HT1080 (cell line): Measurements from ENCODE around the gene RBKS. TPM values are rescaled to one million over a fixed set of nuclear protein-coding genes. Genes with fewer than 3 reads are reported as not detected.

Source experiments
- DNase-seq: peaks from one replicate; pipeline ENCODE4 v3.0.0-alpha.2; 2015; ENCODE audit warnings: low read depth
- total RNA-seq: library from RNA; depleted of rRNA; stranded (reverse); fragments of >200 nt; shearing (Covaris generic); gene quantifications from 2 replicates; pipeline ENCODE4 v1.2.3, GENCODE V29; 2014

The RBKS gene
- total RNA-seq, 1 experiment from 2014 or later = 0.71 TPM

DNA sequence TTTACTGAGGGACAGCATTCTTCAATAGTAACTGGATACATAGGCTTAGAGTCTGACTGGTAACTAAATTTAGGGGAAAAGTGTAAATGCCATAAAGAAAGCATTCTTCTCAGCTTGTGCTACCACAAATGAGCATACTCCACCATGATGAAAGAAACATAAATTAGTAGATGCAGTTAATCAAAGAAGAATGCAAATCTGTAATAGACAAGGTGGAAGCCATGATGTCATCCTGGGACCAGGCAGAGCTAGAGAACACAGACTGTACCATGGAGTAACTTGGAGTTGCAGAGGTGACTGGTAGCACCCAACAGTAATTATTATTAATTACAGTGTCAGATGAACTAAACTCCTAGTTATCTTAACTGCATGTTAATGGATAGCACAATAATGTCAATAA, 51.7 kb downstream of the RBKS start:
- DNase-seq = no peak

DNA sequence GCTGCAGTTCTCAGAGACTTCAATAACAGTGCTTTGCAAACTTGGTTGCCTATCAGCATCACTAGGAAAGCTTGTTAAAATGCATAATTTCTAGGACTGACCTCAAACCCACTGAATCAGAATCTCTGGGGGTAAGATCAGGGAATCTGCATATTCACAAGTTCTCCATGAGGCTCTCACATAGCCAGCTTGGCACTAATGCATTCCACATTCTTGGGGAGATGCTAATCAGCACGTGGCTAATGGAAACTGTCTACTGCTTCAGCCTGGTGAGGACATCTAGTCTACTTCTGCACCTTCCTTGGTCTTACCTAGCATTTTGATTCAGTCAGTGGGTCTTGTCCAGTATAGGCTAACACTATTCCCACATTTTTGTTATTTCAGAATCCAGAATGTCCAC, 56.3 kb downstream of the RBKS start:
- no peak for DNase-seq

DNA sequence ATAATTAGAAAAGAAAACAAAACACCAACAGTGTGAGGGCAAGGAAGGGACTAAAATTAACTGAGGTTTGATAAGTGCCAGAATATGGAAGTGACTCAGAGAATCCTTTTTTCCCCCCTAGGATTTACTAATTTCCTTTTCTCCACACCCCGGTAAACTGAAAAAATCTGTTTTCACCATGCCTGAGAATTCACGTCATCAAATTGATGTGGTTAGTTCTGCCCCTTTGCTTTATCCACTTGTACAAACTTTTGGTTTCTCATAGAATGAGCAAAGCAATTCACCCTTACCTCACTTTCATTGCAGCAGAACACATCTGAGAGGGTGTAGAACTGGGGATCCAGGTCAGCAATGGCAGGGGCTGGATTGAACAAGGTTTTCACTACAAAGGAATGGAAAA, 57.8 kb downstream of the RBKS start:
- DNase-seq = peak; percentile 88

DNA sequence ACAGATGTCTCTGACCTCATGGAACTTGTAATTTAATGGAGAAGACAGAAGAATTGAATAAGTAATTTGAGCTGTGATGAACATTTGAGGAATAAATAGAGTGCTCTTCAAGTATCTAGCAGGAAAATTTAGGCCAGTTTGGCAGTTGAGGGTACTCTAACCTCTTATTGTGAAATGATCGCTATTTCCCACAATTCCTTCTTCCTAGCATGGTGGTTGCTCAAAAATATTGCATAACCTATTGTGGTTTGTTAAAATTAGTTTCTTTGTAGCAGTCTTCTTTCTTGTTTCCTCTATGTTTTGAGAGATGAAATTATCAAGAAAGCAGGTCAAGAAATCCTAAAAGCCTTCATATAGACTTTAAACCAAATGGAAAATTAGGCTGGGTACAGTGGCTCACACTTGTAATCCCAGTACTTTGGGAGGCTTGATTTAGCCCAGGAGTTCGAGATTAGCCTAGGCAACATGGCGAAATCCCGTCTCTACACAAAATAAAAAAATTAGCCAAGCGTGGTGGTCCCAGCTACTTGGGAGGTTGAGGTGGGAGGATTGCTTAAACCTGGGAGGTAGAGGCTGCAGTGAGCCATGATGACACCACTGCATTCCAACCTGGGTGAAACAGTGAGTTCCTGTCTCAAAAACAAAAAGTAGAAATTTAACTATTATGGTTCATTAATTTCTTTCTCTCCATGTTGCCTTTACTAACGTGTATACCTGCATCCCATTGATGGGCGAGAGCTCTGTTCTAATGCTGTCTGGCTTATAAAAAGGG, 58.7 kb downstream of the RBKS start:
- no peak for DNase-seq

DNA sequence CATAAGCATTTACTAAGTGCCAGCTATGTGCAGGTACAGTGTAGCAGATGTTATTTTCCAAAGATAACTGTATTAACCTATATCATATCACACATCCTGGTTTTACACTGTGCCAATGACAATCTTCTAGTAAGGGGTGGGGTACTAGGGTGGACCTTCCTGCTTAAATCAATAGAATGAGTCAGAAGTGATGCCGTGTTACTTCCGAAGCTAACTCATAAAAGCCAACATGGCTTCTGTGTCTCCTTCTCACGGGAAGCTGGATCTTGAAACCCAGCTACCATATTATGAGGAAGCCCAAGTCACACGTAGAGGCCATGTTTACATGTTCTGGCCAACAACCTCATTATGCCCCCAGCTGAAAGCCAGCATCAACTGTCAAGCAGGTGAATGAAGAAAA, 59.5 kb downstream of the RBKS start:
- peak; percentile 48 for DNase-seq

DNA sequence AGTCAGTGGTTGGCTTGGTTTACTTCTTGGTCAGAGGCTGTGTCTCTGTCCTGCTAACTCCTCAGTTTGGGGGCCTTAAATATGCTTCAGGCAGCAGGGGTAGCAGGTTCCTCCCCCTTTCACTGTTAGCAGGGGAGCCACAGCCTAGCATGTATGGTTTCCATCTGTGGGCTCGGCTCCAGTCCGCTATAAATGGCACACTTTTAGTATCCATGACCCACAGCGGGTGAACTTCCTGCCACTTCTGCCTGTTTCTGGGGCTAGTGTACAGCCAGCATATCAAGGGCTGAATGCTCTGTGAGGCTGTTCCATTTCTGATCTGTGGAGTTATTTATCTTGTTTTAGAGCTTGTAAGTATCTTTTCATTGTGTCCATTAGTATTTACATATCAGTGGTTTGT, 60.4 kb downstream of the RBKS start:
- DNase-seq = no peak

DNA sequence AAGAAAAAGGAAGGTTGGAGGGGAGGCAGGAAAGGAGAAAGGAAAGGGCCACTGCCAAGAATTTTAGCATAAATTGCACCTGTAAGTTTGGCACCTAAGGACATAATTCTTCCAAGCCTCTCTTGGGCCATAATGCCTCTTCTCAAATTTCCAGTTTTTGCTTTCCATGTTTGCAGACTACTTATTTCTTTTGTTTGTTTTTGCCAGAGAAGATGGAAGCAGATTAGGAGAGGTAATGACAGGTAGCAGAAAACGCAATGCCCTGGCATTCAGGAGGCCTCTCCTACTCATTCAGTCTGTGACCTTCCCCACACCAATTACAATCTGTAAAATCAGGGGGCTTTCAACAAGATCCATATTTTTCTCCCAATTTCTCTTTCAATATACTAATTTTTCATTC, 61.9 kb downstream of the RBKS start:
- DNase-seq = no peak

DNA sequence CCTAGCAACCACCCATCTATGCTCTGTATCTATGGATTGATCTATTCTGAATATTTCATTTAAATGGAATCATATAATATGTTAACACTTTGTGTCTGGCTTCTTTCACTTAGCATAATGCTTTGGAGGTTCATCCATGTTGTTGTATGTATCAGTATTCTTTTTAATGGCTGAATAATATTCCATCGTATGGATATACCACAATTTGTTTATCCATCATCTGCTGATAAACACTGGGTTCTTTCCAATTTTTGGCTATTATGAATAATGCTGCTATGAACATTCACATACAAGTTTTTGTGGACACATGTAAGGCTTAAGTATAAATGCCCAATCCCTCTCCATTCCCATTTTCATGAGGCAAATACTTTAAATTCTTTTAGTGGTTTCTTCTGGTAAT, 65.8 kb downstream of the RBKS start:
- no peak for DNase-seq

DNA sequence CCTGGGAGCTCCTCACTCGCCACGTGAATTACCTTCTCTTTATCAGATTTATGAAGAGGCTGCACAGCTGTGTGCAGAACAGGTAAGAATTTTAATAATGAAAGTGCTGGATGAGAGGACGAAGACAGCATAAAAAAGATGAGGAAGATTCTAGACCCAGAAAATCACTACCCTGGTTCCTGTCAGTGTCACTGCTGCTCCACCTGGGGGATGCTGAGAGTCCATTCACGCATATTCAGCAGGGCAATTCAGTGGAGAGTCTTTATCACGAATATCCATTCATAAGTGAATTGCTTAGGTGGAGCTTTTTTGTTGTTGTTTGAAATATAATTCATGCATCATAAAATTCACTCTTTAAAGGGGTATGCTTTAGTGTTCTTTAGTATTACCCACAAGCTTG, 66.6 kb downstream of the RBKS start:
- no peak for DNase-seq

DNA sequence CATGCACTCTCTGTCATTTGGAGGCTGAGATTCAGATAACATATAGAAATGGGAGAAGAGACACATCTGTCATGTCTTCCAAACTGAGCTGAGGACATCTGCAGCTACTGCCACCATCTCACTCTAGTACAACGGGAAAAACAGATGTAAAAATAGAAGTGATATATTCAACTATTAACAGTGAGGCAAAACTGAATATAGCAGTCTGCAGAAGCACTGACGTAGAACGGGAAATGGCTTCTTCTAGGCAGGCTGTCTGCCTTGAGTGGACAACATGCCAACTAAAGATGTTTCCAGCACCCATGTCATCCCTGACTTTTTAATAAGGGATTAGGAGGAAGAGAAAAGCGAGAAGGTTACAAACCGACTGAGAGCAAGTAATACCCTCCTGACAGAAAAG, 67.1 kb downstream of the RBKS start:
- no peak for DNase-seq

DNA sequence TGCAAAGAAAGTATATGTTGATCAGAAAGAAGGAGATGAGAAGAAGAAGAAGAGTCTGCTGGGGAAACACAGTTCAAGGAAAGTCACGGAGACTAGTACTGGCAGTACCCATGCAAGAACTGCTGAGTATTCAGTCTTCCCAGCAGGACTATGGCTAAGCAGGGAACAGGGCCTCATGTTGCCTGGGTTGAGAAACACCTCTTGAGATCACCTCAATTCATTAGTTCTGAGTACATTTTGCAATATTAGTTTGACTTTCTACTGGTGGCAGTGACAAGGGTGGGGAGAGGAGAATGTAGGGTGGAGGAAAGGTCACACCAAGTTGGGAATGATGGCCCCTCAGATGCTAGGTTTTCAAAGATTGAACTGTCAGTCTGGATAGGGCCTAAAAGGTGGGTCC, 68.1 kb downstream of the RBKS start:
- no peak for DNase-seq

DNA sequence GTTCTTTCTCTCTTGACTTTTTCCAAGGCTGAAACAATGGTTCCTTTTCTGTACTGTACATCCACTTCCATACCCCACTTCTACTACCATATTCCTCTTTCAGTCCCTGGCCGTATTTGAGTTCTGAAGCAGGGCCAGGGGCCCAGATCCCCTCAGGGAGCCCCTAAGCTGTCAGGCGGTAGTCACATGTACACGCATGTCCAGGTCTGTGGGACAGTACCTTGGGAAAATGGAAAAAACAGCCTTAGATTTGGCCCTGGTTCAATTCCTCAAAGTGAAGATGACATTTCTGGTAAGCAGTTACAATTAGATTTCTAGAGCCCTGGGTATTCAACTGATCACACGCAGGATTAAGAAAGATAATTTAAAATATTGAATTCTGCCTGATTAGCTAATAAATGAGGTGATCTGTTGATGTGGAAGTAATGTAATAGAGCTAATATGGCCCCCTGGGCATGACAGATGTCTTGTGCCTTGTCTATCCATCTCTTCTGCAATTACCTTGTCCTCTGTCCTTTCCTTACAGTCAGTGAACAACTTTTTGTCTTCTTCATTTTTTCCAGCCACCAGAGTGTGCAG, 74.2 kb downstream of the RBKS start:
- DNase-seq = no peak

DNA sequence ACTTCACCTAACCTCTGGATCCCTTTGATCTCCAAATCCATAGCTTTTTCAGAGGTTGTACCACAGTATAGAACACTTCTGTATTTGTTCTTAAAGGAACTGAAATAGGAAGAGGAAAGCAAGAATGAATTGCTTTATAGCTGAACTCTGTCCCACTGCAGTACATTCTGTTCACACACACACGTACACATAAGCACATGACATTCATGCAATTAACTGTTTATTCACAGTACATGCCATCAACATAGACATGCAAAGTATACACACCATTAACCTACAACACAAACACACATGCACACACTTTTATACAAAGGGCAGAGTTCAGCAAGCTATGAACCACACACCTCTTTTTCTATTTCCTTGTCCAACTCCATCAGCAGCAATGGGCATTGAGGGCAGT, 75.4 kb downstream of the RBKS start:
- DNase-seq = no peak

DNA sequence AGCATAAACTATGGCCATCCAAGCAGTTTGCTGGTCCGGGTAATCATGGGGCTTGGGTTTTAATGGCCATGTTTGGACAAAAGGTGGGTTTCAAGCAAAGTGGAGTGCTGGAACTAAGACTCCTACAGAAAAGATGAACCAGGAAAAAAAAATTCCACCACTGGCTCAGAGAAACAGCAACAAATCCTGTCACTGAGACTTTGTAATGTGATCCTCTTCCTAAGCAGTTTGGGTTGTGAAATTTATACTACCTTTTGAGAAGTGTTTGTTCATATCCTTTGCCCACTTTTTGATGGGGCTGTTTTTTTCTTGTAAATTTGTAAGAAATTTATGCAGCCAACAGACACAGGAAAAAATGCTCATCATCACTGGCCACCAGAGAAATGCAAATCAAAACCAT, 78.4 kb downstream of the RBKS start:
- DNase-seq = no peak

DNA sequence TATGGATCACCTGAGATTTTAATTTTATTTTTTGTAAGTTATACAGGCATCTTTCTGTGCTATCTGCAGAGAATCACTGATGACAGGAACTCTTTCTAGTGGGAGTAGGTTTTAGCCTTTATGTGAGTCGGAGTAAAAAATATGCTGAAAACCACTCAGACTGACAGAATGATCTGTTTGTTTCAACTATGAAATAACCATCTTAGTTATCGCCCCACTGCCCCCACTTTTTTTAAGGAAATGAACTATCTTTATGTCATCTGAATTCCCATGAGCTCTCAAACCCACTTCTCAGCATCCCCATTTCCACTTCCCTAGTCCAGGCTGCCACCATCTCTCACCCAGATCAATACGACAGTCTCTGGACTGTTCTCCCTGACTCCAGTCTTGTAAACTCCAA, 79.7 kb downstream of the RBKS start:
- no peak for DNase-seq

DNA sequence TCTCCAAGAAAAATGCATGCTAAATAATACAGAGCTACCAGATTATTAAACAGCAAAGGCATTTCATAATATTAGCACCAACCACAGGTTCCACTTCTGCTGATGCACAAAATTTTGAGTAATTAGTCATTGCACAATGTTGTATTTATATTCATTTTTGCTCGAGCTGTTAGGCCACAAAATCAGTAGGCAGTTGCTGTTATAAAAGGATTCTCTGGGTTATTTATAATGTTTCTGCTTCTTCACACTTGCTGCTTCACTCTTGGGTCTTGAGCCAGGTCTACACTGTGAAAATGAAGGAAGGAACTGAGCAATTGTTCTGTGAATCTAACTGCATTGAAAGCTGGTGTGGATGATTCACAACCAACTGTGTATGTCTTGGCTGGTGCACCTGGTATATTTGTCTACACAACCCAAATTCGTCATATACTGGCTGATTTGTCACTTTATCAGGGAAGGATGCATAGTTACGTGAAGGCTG, 80.4 kb downstream of the RBKS start:
- peak; percentile 90 for DNase-seq

DNA sequence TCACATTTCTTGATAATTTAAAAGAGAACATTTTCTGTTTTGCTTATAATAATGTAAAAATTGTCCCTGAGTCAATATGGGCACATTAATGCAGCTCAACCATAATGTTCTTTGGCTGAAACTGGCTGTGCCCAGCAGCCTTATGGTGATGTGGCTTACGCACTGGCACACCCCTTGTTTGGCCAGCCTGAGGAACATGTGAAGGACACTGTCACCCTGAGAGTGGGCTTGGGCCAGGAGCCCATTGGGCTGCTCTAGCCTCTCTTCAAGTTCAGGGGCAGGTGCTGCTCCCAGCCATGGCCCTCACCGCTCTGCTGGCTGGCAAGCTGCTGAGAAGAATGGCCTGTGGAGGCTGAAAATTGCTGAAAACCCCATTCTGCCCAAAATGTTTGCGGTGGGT, 81.2 kb downstream of the RBKS start:
- DNase-seq = no peak

DNA sequence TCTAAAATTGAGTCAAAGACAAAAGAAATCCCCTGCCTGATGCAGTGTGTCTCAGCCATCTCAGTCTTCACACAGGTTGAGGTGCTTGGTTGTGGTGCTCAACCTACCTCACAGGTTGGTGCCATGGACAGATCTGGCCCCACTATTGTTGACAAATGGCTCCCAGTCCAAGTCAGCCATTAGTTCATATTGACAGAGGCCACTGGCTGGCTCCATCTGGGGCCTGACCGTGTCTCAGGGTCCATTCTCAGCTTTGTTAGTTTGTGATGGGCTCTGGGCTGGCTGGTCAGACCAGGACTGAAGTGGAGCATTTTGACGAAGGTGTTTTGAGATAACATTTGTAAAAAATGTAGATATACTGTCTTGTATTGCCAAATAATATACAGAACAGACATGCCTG, 81.8 kb downstream of the RBKS start:
- DNase-seq = no peak

DNA sequence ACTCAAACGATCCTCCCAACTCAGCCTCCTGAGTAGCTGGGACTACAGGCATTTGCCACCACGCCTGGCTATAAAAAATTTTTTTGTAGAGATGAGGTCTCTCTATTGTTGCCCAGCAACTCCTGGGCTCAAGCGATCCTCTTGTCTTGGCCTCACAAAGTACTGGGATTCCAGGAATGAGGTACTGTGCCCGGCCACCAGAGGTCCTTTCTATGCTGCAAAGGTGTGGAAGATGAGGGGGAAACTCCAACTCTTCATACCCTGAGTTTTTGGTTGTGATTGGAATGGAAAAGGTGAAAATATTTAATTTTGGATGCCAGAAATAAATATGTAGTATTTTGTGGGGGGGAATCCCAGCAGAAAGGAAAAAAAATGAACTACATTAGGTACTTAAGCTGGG, 82.7 kb downstream of the RBKS start:
- DNase-seq = peak; percentile 36

DNA sequence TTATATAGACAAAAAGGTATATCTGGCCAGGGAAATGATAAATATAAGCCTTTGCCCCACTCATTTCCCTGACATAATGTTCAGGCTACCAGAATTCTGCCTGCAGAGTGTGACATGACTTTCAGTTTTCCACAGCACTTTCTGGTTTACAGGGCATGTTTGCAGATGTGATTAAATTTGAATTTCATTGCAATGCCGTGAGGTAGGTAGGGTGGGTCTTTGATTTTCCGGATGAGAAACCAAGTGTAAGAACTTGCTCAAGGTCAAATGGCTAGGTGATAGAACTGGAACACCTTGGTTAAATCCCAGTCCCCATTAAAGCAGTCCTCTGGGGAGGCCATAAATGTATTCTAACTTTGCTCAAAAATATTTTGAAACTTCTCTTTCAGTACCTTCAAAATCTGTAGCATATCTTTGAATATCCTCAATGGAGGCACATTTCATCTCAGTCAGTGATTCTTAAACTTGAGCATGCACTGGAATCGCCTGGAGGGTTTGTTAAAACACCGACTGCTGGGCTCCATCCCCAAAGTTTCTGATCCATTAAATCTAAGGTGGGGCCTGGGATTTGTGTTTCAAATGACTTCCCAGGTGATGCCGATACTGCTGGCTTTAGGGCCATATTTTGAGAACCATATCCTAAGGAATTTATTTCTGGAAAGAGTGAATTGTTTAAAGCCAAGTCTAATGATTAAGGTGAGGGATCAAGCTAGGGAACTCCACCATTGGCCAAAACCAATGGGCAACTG, 83.7 kb downstream of the RBKS start:
- no peak for DNase-seq

DNA sequence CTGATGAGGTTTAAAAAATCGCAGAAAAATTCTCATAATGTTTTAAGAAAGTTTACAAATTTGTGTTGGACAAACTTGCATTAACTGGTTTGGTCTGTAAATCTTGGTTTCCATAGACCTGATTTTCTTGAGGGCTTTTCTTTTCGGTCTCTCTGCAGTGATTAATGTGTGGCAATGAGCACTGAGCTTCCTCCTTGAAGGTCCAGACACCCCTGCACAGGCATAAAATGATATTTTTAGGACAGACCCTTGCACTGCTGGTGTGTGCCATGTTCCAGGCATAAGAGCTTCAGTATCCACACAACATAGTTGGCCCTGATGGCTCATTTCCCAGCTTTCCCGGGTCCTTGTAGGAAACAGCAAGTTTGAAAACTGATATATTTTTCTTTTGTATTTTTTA, 85.0 kb downstream of the RBKS start:
- DNase-seq = no peak

DNA sequence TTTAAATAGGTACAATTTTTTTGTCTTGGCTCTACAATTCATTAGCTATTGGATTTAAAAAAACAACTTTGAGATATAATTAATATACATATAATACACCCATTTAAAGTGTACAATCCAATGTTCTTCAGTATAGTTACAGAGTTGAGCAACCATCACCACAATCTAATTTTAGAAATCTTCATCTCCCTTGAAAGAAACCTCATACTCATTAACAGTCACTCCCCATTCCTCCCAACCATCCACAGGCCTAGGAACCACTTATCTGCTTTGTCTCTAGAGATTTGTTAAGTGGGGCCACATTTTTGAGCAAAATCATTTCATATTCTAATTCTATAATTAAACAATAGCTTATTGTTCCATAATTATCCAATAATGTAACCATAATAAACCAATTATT, 86.0 kb downstream of the RBKS start:
- DNase-seq = no peak

DNA sequence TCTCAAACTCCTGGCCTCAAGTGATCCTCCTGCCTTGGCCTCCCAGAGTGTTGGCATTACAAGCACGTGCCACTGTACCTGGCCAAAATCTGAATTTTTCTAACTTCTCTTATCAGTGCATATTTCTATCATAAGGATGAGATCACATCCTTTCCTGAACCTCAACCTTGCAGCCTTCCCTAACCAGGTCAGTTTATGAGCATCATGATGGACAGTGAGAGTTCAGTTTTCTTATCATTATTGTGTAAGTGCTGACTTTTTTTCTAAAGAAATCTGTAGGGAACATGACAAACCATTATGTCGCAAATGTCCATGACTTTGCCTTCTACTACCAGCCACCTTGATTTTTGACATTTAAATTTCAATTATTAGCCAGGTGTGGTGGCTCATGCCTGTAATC, 87.1 kb downstream of the RBKS start:
- no peak for DNase-seq
